GM19193 (cell line): ENCODE data around the gene ENPP6.

Experiments used
- POLR2A ChIP-seq: IDR thresholded peaks from 4 replicates; pipeline ENCODE4 v1.6.1; 2011; ENCODE audit not compliant: insufficient read depth, insufficient read length; ENCODE audit errors: extremely low read depth

The ENPP6 gene

GRCh38 chr4:184250795-184251669 lies 33.4 kb upstream of the ENPP6 start:
- no peak for TF ChIP-seq POLR2A

GRCh38 chr4:184248216-184248615 lies 30.5 kb upstream of the ENPP6 start:
- no peak for TF ChIP-seq POLR2A

GRCh38 chr4:184247421-184247820 lies 29.7 kb upstream of the ENPP6 start:
- TF ChIP-seq POLR2A: no peak

GRCh38 chr4:184246426-184246825 lies 28.8 kb upstream of the ENPP6 start:
- TF ChIP-seq POLR2A: no peak

- TF ChIP-seq POLR2A: no peak
Measured at GRCh38 chr4:184238072-184238745, 20.5 kb upstream of the ENPP6 start.

DNA sequence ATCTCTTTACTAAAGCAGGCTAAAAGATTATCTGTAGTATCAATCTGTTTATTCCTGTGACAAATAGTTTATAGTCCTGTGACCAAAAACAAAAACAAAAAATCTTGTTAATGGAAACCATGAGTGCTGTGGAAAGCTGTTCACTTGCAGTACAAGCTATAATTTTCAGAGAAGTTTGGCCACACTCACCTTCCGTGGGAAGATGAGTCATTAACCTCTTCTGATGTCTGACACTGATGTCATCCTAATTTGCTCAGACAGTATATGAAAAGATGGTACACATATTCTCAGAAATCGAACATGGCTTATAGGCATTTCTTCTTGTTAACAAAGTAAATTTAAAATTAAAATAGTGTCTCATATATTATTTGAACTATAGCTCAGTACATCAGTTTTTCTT lies 19.9 kb upstream of the ENPP6 start:
- no peak for TF ChIP-seq POLR2A

- no peak for TF ChIP-seq POLR2A
Measured at GRCh38 chr4:184235526-184235925, 17.9 kb upstream of the ENPP6 start.

GRCh38 chr4:184234155-184234554 lies 16.5 kb upstream of the ENPP6 start:
- TF ChIP-seq POLR2A: no peak

- TF ChIP-seq POLR2A: no peak
Measured at GRCh38 chr4:184232975-184233374, 15.3 kb upstream of the ENPP6 start.

DNA sequence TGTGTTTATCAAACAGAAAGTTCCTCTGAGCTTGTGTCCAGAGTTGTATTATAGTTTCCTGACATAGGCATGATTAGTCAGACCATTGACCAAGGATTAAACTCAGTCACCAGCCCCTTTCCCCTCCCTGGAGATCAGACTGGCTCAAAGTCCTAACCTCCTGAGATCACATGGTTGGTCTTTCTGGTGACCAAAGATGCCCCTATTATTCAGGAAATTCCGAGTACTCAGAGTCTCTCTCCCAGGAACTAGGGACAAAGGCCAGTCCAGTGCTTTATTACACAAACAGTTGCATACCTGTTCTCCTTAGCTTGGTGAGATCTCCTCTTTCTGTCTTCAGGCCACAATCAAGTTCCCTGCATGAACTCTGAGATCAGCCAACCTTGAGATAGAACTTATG lies 14.5 kb upstream of the ENPP6 start:
- no peak for TF ChIP-seq POLR2A

- TF ChIP-seq POLR2A: no peak
Measured at GRCh38 chr4:184231573-184231972, 13.9 kb upstream of the ENPP6 start.

GRCh38 chr4:184228056-184228705 lies 10.5 kb upstream of the ENPP6 start:
- no peak for TF ChIP-seq POLR2A

DNA sequence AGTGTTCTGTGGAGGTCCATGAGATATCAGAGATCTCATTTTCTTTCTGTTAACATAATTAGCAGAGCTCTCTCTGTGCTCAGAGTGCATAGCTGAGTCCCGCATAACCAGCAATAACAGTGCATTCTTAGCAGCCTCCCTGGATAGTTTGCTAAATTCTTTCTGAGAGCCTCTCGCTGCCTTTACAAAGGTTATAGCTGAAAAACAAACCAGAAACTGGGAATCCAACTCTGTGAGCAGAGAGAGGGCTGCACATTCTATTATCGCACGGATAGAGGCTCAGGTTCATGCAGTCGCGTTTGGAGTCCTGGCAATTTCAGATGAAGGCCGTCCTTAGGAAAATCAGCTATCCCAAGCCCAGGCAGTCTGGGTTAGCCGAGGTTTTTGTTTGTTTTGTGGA lies 1.2 kb downstream of the ENPP6 start:
- no peak for TF ChIP-seq POLR2A

- TF ChIP-seq POLR2A: no peak
Measured at GRCh38 chr4:184215709-184216328, 1.9 kb downstream of the ENPP6 start.

- TF ChIP-seq POLR2A: no peak
Measured at GRCh38 chr4:184214931-184215330, 2.7 kb downstream of the ENPP6 start.
